HepG2 (cell line): ENCODE results near the gene NUDCD3. TPM values are rescaled to one million over a fixed set of nuclear protein-coding genes. Genes with fewer than 3 reads are reported as not detected.
"Not testable (repeated sequence)": the region's sequence is repeated elsewhere in the genome, so short reads cannot be mapped to it uniquely, and the experiment has no call there.

Experiments used
- ATAC-seq: fragments of 200-7000 bp; cut with Tn5 transposase; 3 replicates; pipeline ENCODE4 v1.9.1; 2020; ENCODE audit warnings: mild to moderate bottlenecking, moderate library complexity
- BruUV-seq: library from RNA; stranded (reverse); fragments of 400-500 nt; replicated peaks from 2 replicates; lab custom pipeline; 2021; lab: Mats Ljungman, UMichigan
- CTCF ChIA-PET: fragments of 300-600 bp; formaldehyde crosslinking; extraction: SDS; loops from one replicate; lab custom pipeline; 2021; ENCODE audit warnings: low total read pairs, inconsistent platforms, low intra/inter-chr PET ratio; lab: Yijun Ruan, JAX
- POLR2A ChIA-PET: fragments of 350-600 bp; sonication (Branson Sonifier 250); formaldehyde crosslinking; loops from one replicate; lab custom pipeline; 2020; ENCODE audit warnings: antibody characterized with exemption, inconsistent platforms; lab: Yijun Ruan, JAX
- DNase-seq: peaks from one replicate; pipeline ENCODE4 v3.0.0-alpha.2; 2015; ENCODE audit warnings: low spot score
- FAIRE-seq: peaks from 3 replicates; lab custom pipeline; 2011; peaks lifted over from hg19 to GRCh38; lab: Jason Lieb, UNC
- H2AFZ ChIP-seq: one replicate; pipeline ENCODE4 v1.6.1; 2011; ENCODE audit warnings: low read length, inconsistent platforms
- H3K27ac ChIP-seq: fragments of 300-600 bp; 3 replicates; pipeline ENCODE4 v1.8.0; 2011; ENCODE audit warnings: mixed run types, mild to moderate bottlenecking, mixed read lengths, low read length, inconsistent platforms; ENCODE audit not compliant: insufficient read depth; ENCODE audit errors: extremely low read length
- H3K27me3 ChIP-seq, 2 experiments: fragments of 200-600 bp in 1 of 2; 2 replicates in 1 of 2; 3 replicates in 1 of 2; pipeline versions ENCODE4 v1.6.0 to v1.8.0; 2011; ENCODE audit warnings: low read length in 2 of 2, mild to moderate bottlenecking in 2 of 2, moderate library complexity in 2 of 2, inconsistent platforms in 1 of 2; ENCODE audit not compliant: insufficient read depth in 2 of 2, control insufficient read depth in 1 of 2
- H3K36me3 ChIP-seq, 2 experiments: fragments of 200-600 bp in 1 of 2; replicated peaks in 1 of 2; 2 replicates in 1 of 2; 3 replicates in 1 of 2; pipeline versions ENCODE4 v1.5.1 to v1.8.0; 2011; ENCODE audit warnings: low read length in 2 of 2, inconsistent platforms in 1 of 2; ENCODE audit not compliant: insufficient read depth in 2 of 2, control insufficient read depth in 1 of 2
- H3K4me1 ChIP-seq: 2 replicates; pipeline ENCODE4 v1.5.1; 2012; ENCODE audit warnings: low read length, inconsistent platforms; ENCODE audit not compliant: insufficient read depth
- H3K4me2 ChIP-seq: 2 replicates; pipeline ENCODE4 v1.6.0; 2011; ENCODE audit warnings: low read depth, low read length, inconsistent platforms
- H3K4me3 ChIP-seq, 3 experiments: fragments of 200-600 bp in 1 of 3; sonication (generic), shearing (Covaris generic) in 1 of 3; replicated peaks in 1 of 3; 2 replicates each; pipeline ENCODE4 v1.5.1; 2011 to 2016; ENCODE audit warnings: low read length in 3 of 3, inconsistent platforms in 2 of 3, low read depth in 2 of 3, mild to moderate bottlenecking in 2 of 3, control low read depth in 1 of 3, mixed read lengths in 1 of 3; ENCODE audit not compliant: insufficient read depth in 1 of 3
- H3K79me2 ChIP-seq: one replicate; pipeline ENCODE4 v1.6.1; 2011; ENCODE audit warnings: low read length, inconsistent platforms; ENCODE audit not compliant: insufficient read depth
- H3K9ac ChIP-seq: 2 replicates; pipeline ENCODE4 v1.6.0; 2011; ENCODE audit warnings: mild to moderate bottlenecking, low read depth, low read length, inconsistent platforms; ENCODE audit not compliant: insufficient read depth
- H3K9me3 ChIP-seq: 2 replicates; pipeline ENCODE4 v1.5.1; 2012; ENCODE audit warnings: mild to moderate bottlenecking, low read length
- H4K20me1 ChIP-seq: 2 replicates; pipeline ENCODE4 v1.6.0; 2011; ENCODE audit warnings: inconsistent platforms, mild to moderate bottlenecking, low read length, moderate library complexity; ENCODE audit not compliant: insufficient read depth
- PRDM15 ChIP-seq: sonication (generic); formaldehyde crosslinking; IDR thresholded peaks from 2 replicates; pipeline ENCODE4 v1.4.0; 2020; ENCODE audit warnings: missing genetic modification reagents
- TFE3 ChIP-seq: IDR thresholded peaks from 2 replicates; pipeline ENCODE4 v1.6.1; 2016
- ZFP91 ChIP-seq: sonication (generic); formaldehyde crosslinking; IDR thresholded peaks from 2 replicates; pipeline ENCODE4 v1.9.0; 2022; ENCODE audit warnings: missing genetic modification reagents, mild to moderate bottlenecking, borderline replicate concordance
- ZNF407 ChIP-seq: sonication (generic); formaldehyde crosslinking; IDR thresholded peaks from one replicate; pipeline ENCODE4 v1.5.1; 2020; ENCODE audit warnings: mild to moderate bottlenecking, missing genetic modification reagents; ENCODE audit errors: not compliant biosample characterization
- ZNF879 ChIP-seq: sonication (generic); formaldehyde crosslinking; IDR thresholded peaks from 2 replicates; pipeline ENCODE4 v1.8.1; 2023; ENCODE audit warnings: missing genetic modification reagents
- WGBS: methylation state at CpG from one replicate; pipeline ENCODE4 v1.1.6; 2017; ENCODE audit warnings: low lambda C conversion rate; 5-methylcytosine and 5-hydroxymethylcytosine counted together
- in situ Hi-C: cut with HindIII; loops from 2 replicates; pipeline ENCODE4 v1.10.0; 2017; ENCODE audit warnings: low pct_unique_long_range_greater_than_20kb; ENCODE audit not compliant: extremely low pct_ligation_motif_present
- intact Hi-C: fragments of 100-400 bp; cut with micrococcal nuclease; formaldehyde crosslinking; loops from one replicate; pipeline ENCODE4 v1.10.0; 2022; ENCODE audit not compliant: unreplicated experiment
- polyA plus RNA-seq, 8 experiments: library from polyadenylated mRNA; depleted of rRNA in 3 of 8; stranded (reverse) in 7 of 8; unstranded in 1 of 8; fragments of >200 nt; fragmentation: Illumina TruSeq in 4 of 8; extraction: Trizol in 4 of 8; gene quantifications; 2 replicates each; pipeline versions ENCODE4 v1.2.1 to v1.2.3, GENCODE V29; 2011 to 2016; ENCODE audit warnings: low read depth in 4 of 8, missing spikeins in 1 of 8, mixed read lengths in 1 of 8; ENCODE audit not compliant: insufficient read depth in 1 of 8
- total RNA-seq, 5 experiments: library from RNA; depleted of rRNA; stranded (reverse); fragments of >200 nt; fragmentation: Illumina TruSeq; extraction: Trizol; gene quantifications; 2 replicates each; pipeline ENCODE4 v1.2.3, GENCODE V29; 2016; ENCODE audit warnings: low read depth in 1 of 5

NUDCD3 gene
- total and polyA plus RNA-seq, 2 of the 13 experiments (the other 11 are each of a cell fraction or from before 2014, with no cell fraction given) = 20.8 to 49.9 TPM

- TF ChIP-seq ZNF407 (CRISPR knock-in tag) (no peak), ZFP91 (CRISPR knock-in tag) (no peak), ZNF879 (no peak), PRDM15 (CRISPR knock-in tag) (no peak), TFE3 (CRISPR knock-in tag) (no peak)
These were observed 60.4 kb downstream of the NUDCD3 start (continued) for GRCh38 chr7:44430054-44430453.

GRCh38 chr7:44424762-44425161 is 65.7 kb downstream of the NUDCD3 start:
- H3K4me1 ChIP-seq, CTCF ChIA-PET, intact Hi-C loops, ATAC-seq, H3K79me2 ChIP-seq, H4K20me1 ChIP-seq, H3K9ac ChIP-seq, H3K4me3 ChIP-seq, H3K27ac ChIP-seq, POLR2A ChIA-PET, H3K4me2 ChIP-seq, FAIRE-seq, H3K27me3 ChIP-seq, DNase-seq, in situ Hi-C loops, BruUV-seq, H3K9me3 ChIP-seq, H2AFZ ChIP-seq: not testable (repeated sequence)
- H3K36me3 ChIP-seq = peaks cover 12 to 20% of the 10 kb centered on the region in 2 experiments; a peak in 4 of 5 replicates
- WGBS = 100% methylated on average over 2 of the region's 2 CpGs
